HCT116 (cell line): ENCODE results near the gene ZNF692. TPM values are rescaled to one million over a fixed set of nuclear protein-coding genes. Genes with fewer than 3 reads are reported as not detected.

Experiments
- ATAC-seq: fragments of 200-7000 bp; cut with Tn5 transposase; 2 replicates; pipeline ENCODE4 v1.9.1; 2020; ENCODE audit warnings: mild to moderate bottlenecking, moderate library complexity
- BruUV-seq: library from RNA; stranded (reverse); fragments of 400-500 nt; replicated peaks from 2 replicates; lab custom pipeline; 2021; lab: Mats Ljungman, UMichigan
- CTCF ChIA-PET: fragments of 300-600 bp; sonication (Branson Sonifier 250); formaldehyde crosslinking; loops from one replicate; lab custom pipeline; 2021; ENCODE audit warnings: antibody characterized with exemption; lab: Charles Lee
- POLR2A ChIA-PET: fragments of 300-600, 350-600 bp; sonication (Branson Sonifier 250); formaldehyde crosslinking; loops from one replicate; lab custom pipeline; 2021; ENCODE audit warnings: antibody characterized with exemption; lab: Charles Lee
- RAD21 ChIA-PET, 2 experiments: fragments of 300-600 bp; sonication (Branson Sonifier 250); formaldehyde crosslinking; loops; one replicate each; lab custom pipeline; 2023; ENCODE audit warnings: low total read pairs in 2 of 2; ENCODE audit not compliant: uncharacterized antibody in 2 of 2, unreplicated experiment in 2 of 2, low non-redundant PET in 1 of 2; lab: Charles Lee
- DNase-seq: peaks from one replicate; pipeline ENCODE4 v3.0.0-alpha.2; 2010; ENCODE audit warnings: low read depth, low spot score
- H2AFZ ChIP-seq: fragments of 200-600 bp; shearing (Covaris generic), sonication (generic); 2 replicates; pipeline ENCODE4 v1.6.1; 2017; ENCODE audit warnings: low read depth, mixed run types, mixed read lengths, antibody characterized with exemption, low read length; ENCODE audit not compliant: poor library complexity, severe bottlenecking
- H3K27ac ChIP-seq: 2 replicates; pipeline ENCODE4 v1.5.1; 2012; ENCODE audit warnings: low read depth, low read length
- H3K27me3 ChIP-seq: fragments of 200-600 bp; sonication (generic); 2 replicates; pipeline ENCODE4 v1.6.1; 2016; ENCODE audit warnings: mixed run types, low read length, mixed read lengths; ENCODE audit not compliant: insufficient read depth
- H3K36me3 ChIP-seq, 2 experiments: fragments of 200-500 bp in 1 of 2; fragments of 200-600 bp in 1 of 2; sonication (Bioruptor generic) in 1 of 2; sonication (generic) in 1 of 2; 2 replicates each; pipeline versions ENCODE4 v1.5.1 to v1.6.1; 2014 to 2016; ENCODE audit warnings: low read length in 2 of 2, inconsistent platforms in 1 of 2, mixed read lengths in 1 of 2, mixed run types in 1 of 2; ENCODE audit not compliant: insufficient read depth in 2 of 2, control insufficient read depth in 1 of 2
- H3K4me1 ChIP-seq, 2 experiments: fragments of 200-600 bp in 1 of 2; sonication (generic) in 1 of 2; 2 replicates each; pipeline versions ENCODE4 v1.5.1 to v1.6.1; 2012 to 2017; ENCODE audit warnings: low read length in 2 of 2, inconsistent platforms in 1 of 2, mild to moderate bottlenecking in 1 of 2, mixed read lengths in 1 of 2, mixed run types in 1 of 2, moderate library complexity in 1 of 2; ENCODE audit not compliant: insufficient read depth in 2 of 2, control insufficient read depth in 1 of 2
- H3K4me2 ChIP-seq: fragments of 200-600 bp; sonication (generic); 2 replicates; pipeline ENCODE4 v1.6.1; 2017; ENCODE audit warnings: mixed run types, low read length, mixed read lengths
- H3K4me3 ChIP-seq, 2 experiments: fragments of 200-600 bp in 1 of 2; sonication (generic) in 1 of 2; replicated peaks in 1 of 2; 2 replicates each; pipeline ENCODE4 v1.5.1; 2011 to 2016; ENCODE audit warnings: low read length in 2 of 2, control low read depth in 1 of 2, low read depth in 1 of 2, mild to moderate bottlenecking in 1 of 2, mixed read lengths in 1 of 2, mixed run types in 1 of 2
- H3K79me2 ChIP-seq: fragments of 200-600 bp; sonication (generic); 2 replicates; pipeline ENCODE4 v1.6.1; 2017; ENCODE audit warnings: mild to moderate bottlenecking, mixed run types, low read length, moderate library complexity, mixed read lengths; ENCODE audit not compliant: insufficient read depth
- H3K9ac ChIP-seq: fragments of 200-600 bp; sonication (generic); 2 replicates; pipeline ENCODE4 v1.6.1; 2016; ENCODE audit warnings: low read length, mixed read lengths
- H3K9me2 ChIP-seq: fragments of 200-600 bp; sonication (generic), shearing (Covaris generic); 2 replicates; pipeline ENCODE4 v1.6.1; 2017; ENCODE audit warnings: mixed run types, mild to moderate bottlenecking, moderate library complexity; ENCODE audit not compliant: insufficient read depth
- H3K9me3 ChIP-seq, 2 experiments: fragments of 200-500 bp in 1 of 2; fragments of 200-600 bp in 1 of 2; sonication (Bioruptor generic) in 1 of 2; sonication (generic) in 1 of 2; 2 replicates each; pipeline ENCODE4 v1.6.1; 2014 to 2017; ENCODE audit warnings: low read length in 2 of 2, mixed read lengths in 2 of 2, inconsistent platforms in 1 of 2, low read depth in 1 of 2, mild to moderate bottlenecking in 1 of 2, mixed run types in 1 of 2, moderate library complexity in 1 of 2; ENCODE audit not compliant: control insufficient read depth in 1 of 2, insufficient read depth in 1 of 2
- H4K20me1 ChIP-seq: fragments of 200-600 bp; sonication (generic), shearing (Covaris generic); 2 replicates; pipeline ENCODE4 v1.6.1; 2017; ENCODE audit warnings: mixed run types, mild to moderate bottlenecking, moderate library complexity; ENCODE audit not compliant: insufficient read depth
- CBX3 ChIP-seq: IDR thresholded peaks from 2 replicates; pipeline ENCODE4 v1.6.1; 2012; ENCODE audit warnings: low read depth
- ELF1 ChIP-seq: IDR thresholded peaks from 2 replicates; pipeline ENCODE4 v1.6.1; 2012; ENCODE audit warnings: low read depth, borderline replicate concordance
- FOSL1 ChIP-seq: IDR thresholded peaks from 2 replicates; pipeline ENCODE4 v1.6.1; 2012; ENCODE audit warnings: low read depth
- SP1 ChIP-seq: IDR thresholded peaks from 2 replicates; pipeline ENCODE4 v1.6.1; 2012; ENCODE audit warnings: low read depth
- intact Hi-C: fragments of 100-400 bp; cut with micrococcal nuclease; formaldehyde crosslinking; loops from 2 replicates; pipeline ENCODE4 v1.10.0; 2022
- total RNA-seq: library from RNA; stranded (reverse); gene quantifications from one replicate; pipeline ENCODE4 v1.2.1, GENCODE V29; 2021; ENCODE audit not compliant: unreplicated experiment
- TF ChIP-seq, protein P1 (sequence below): IDR thresholded peaks from 2 replicates; pipeline ENCODE4 v1.6.1; 2012; ENCODE audit warnings: low read depth
- TF ChIP-seq, protein P2 (sequence below): IDR thresholded peaks from 2 replicates; pipeline ENCODE4 v1.6.1; 2012

Gene ZNF692
- total RNA-seq, 1 experiment from 2014 or later = 76.2 TPM

DNA sequence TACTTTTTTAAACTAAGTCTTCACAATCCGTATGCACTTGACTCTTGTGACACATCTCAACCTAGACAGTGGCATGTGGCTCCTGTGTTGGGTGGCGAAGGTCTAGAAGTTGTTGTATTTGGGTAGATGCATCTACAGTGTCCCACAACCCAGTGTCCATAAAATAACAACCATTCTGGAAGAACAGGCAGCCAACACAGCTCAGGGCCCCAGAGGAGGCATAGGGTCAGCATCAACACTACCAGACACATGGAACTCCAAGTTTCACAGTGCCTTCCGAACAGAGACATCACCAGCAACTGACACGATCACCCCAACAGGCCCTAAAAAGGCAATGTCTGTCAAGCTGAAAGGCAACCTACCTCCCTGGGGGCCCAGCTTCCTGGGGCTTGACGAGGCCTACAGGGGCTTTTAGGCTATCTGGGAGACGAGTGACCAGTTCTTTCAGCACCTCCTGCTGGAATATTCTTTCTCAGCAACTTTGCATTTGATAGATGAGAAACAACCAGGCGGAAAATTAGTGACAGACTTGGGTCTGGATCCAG is 38.8 kb downstream of the ZNF692 start:
- peaks cover 50% of the 10 kb centered on the region for H3K79me2 ChIP-seq

More for the DNA sequence above, 38.8 kb downstream of the ZNF692 start:
- H3K4me3 ChIP-seq = no peak overlapping the region
- H3K36me3 ChIP-seq = peaks cover 12 to 16% of the 10 kb centered on the region in 2 experiments
- no peak for ATAC-seq
- peaks cover 5 to 25% of the 10 kb centered on the region in 2 experiments for H3K4me1 ChIP-seq
- H3K9ac ChIP-seq = no peak overlapping the region
- ChIA-PET POLR2A (no interaction called here), RAD21 (no interaction called here), CTCF (no interaction called here)
- H3K9me3 ChIP-seq = no peaks in the 10 kb centered on the region
- no peaks in the 10 kb centered on the region for H4K20me1 ChIP-seq
- H3K27me3 ChIP-seq = no peaks in the 10 kb centered on the region
- TF ChIP-seq, protein P1, sequence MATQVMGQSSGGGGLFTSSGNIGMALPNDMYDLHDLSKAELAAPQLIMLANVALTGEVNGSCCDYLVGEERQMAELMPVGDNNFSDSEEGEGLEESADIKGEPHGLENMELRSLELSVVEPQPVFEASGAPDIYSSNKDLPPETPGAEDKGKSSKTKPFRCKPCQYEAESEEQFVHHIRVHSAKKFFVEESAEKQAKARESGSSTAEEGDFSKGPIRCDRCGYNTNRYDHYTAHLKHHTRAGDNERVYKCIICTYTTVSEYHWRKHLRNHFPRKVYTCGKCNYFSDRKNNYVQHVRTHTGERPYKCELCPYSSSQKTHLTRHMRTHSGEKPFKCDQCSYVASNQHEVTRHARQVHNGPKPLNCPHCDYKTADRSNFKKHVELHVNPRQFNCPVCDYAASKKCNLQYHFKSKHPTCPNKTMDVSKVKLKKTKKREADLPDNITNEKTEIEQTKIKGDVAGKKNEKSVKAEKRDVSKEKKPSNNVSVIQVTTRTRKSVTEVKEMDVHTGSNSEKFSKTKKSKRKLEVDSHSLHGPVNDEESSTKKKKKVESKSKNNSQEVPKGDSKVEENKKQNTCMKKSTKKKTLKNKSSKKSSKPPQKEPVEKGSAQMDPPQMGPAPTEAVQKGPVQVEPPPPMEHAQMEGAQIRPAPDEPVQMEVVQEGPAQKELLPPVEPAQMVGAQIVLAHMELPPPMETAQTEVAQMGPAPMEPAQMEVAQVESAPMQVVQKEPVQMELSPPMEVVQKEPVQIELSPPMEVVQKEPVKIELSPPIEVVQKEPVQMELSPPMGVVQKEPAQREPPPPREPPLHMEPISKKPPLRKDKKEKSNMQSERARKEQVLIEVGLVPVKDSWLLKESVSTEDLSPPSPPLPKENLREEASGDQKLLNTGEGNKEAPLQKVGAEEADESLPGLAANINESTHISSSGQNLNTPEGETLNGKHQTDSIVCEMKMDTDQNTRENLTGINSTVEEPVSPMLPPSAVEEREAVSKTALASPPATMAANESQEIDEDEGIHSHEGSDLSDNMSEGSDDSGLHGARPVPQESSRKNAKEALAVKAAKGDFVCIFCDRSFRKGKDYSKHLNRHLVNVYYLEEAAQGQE = no peak
- TF ChIP-seq, protein P2, sequence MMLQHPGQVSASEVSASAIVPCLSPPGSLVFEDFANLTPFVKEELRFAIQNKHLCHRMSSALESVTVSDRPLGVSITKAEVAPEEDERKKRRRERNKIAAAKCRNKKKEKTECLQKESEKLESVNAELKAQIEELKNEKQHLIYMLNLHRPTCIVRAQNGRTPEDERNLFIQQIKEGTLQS = no peak
- TF ChIP-seq CBX3 (no peak), SP1 (no peak), ELF1 (no peak), FOSL1 (no peak)
- DNase-seq = no peak
- BruUV-seq = no TSS peak
- H3K9me2 ChIP-seq = no peaks in the 10 kb centered on the region
- intact Hi-C loops = no loop called here
- H3K4me2 ChIP-seq = no peak overlapping the region
- H3K27ac ChIP-seq = no peak overlapping the region
- H2AFZ ChIP-seq = no peak overlapping the region
